Limb (tissue), 2 donors: ENCODE results near the gene RNU5B-1.

ENCODE experiments used
- DNase-seq, 2 donors: peaks; one replicate each; pipeline ENCODE4 v3.0.0-alpha.2; 2016; ENCODE audit errors: extremely low spot score in 2 of 2

RNU5B-1 gene

GRCh38 chr15:65304381-65305149 is at the start of gene RNU5B-1:
TSS of gene RNU5B-1 (plus strand) at chr15:65304677.
- DNase-seq, result peak; percentile 79 to 95

GRCh38 chr15:65254758-65255157 is 49.7 kb upstream of the RNU5B-1 start:
- DNase-seq, result no peak

GRCh38 chr15:65255486-65256140 is 48.9 kb upstream of the RNU5B-1 start:
- no peak for DNase-seq

GRCh38 chr15:65258375-65259262 is 45.9 kb upstream of the RNU5B-1 start:
- DNase-seq, result peak in 1 of 2 donors; percentile 42

- DNase-seq, result peak; percentile 34 to 49
Measured at GRCh38 chr15:65259367-65259797, 45.1 kb upstream of the RNU5B-1 start.

- DNase-seq, result no peak
Measured at GRCh38 chr15:65260968-65261367, 43.5 kb upstream of the RNU5B-1 start.

- DNase-seq, result no peak
Measured at GRCh38 chr15:65263313-65263712, 41.2 kb upstream of the RNU5B-1 start.

- no peak for DNase-seq
Measured at GRCh38 chr15:65264863-65265430, 39.5 kb upstream of the RNU5B-1 start.

- no peak for DNase-seq
Measured at GRCh38 chr15:65266469-65266868, 38.0 kb upstream of the RNU5B-1 start.

- DNase-seq, result no peak
Measured at GRCh38 chr15:65268411-65268810, 36.1 kb upstream of the RNU5B-1 start.

- peak; percentile 68 to 83 for DNase-seq
Measured at GRCh38 chr15:65270811-65271545, 33.5 kb upstream of the RNU5B-1 start.

- DNase-seq, result no peak
Measured at GRCh38 chr15:65275104-65275727, 29.3 kb upstream of the RNU5B-1 start.

- no peak for DNase-seq
Measured at GRCh38 chr15:65275728-65276126, 28.8 kb upstream of the RNU5B-1 start.

GRCh38 chr15:65277015-65277414 is 27.5 kb upstream of the RNU5B-1 start:
- DNase-seq, result no peak

GRCh38 chr15:65278480-65278879 is 26.0 kb upstream of the RNU5B-1 start:
- DNase-seq, result no peak

GRCh38 chr15:65285291-65286068 is 19.0 kb upstream of the RNU5B-1 start:
- DNase-seq, result no peak

GRCh38 chr15:65286069-65286703 is 18.3 kb upstream of the RNU5B-1 start:
- DNase-seq, result peak in 1 of 2 donors; percentile 16

- peak; percentile 93 to 94 for DNase-seq
Measured at GRCh38 chr15:65286704-65287519, 17.6 kb upstream of the RNU5B-1 start, which contains the start of gene PARP16. TSS of gene PARP16 (minus strand) at chr15:65286883. CDS start at chr15:65286426, 457 bp downstream.
